ENCODE measurements around the gene DZIP1. TPM values are rescaled to one million over a fixed set of nuclear protein-coding genes. Genes with fewer than 3 reads are reported as not detected.
"Not testable (repeated sequence)": the region's sequence is repeated elsewhere in the genome, so short reads cannot be mapped to it uniquely, and the experiment has no call there.

DZIP1 gene
- total and polyA plus RNA-seq, 9 donors, result 23.3 to 40.6 (median 30.5) TPM

GRCh38 chr13:95579303-95579702, 65.2 kb downstream of the DZIP1 start:
- Histone ChIP-seq H3K9me3 (replicated peaks; ENCODE audit: control insufficient read depth, low read depth, low read length) (no peaks in the 10 kb centered on the region), H3K36me3 (ENCODE audit: control insufficient read depth, insufficient read depth, low read length) (peaks cover 22% of the 10 kb centered on the region), H3K4me3 (ENCODE audit: low read length) (no peak overlapping the region), H3K4me1 (ENCODE audit: control insufficient read depth, insufficient read depth, low read length) (peaks cover 4% of the 10 kb centered on the region), H3K27ac (ENCODE audit: low read length) (no peak overlapping the region), H3K27me3 (ENCODE audit: control insufficient read depth, insufficient read depth, low read length) (no peaks in the 10 kb centered on the region)
- no peak for DNase-seq
- 83% methylated on average over 1 of the region's 3 CpGs for WGBS (ENCODE audit: insufficient coverage)

DNA sequence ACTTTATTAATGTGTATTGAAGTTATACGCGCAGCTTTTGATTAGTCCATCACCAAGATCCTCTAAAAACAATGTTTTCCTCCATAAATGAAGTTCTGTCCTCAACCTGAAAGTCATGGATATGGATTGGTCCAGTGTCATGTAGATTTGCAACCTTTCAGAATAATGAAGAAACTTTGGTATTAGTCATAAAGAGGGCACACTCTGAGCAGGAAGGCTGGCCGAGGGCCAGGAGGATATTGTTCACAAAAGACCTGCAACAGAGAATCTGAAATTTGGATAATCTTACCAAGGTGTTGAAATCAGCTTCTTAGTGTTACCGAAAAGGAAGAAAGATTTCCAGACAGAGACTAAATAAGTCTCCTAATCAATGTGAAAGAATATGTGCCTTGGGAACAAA, 71.3 kb downstream of the DZIP1 start:
- Histone ChIP-seq H3K4me3 (ENCODE audit: low read length) (no peak overlapping the region), H3K36me3 (ENCODE audit: control insufficient read depth, insufficient read depth, low read length) (no peaks in the 10 kb centered on the region), H3K9me3 (replicated peaks; ENCODE audit: control insufficient read depth, low read depth, low read length) (no peaks in the 10 kb centered on the region), H3K27me3 (ENCODE audit: control insufficient read depth, insufficient read depth, low read length) (no peaks in the 10 kb centered on the region), H3K4me1 (ENCODE audit: control insufficient read depth, insufficient read depth, low read length) (peaks cover 4% of the 10 kb centered on the region), H3K27ac (ENCODE audit: low read length) (no peak overlapping the region)
- WGBS (ENCODE audit: insufficient coverage), result 100% methylated on average over 1 of the region's 4 CpGs
- DNase-seq, result no peak

- Histone ChIP-seq H3K36me3 (ENCODE audit: control insufficient read depth, insufficient read depth, low read length) (no peaks in the 10 kb centered on the region), H3K4me3 (ENCODE audit: low read length) (no peak overlapping the region), H3K27me3 (ENCODE audit: control insufficient read depth, insufficient read depth, low read length) (no peaks in the 10 kb centered on the region), H3K4me1 (ENCODE audit: control insufficient read depth, insufficient read depth, low read length) (peaks cover 4% of the 10 kb centered on the region), H3K9me3 (replicated peaks; ENCODE audit: control insufficient read depth, low read depth, low read length) (no peaks in the 10 kb centered on the region), H3K27ac (ENCODE audit: low read length) (no peak overlapping the region)
- WGBS (ENCODE audit: insufficient coverage), result no CpG with 5 or more reads among the region's 6 CpGs
- DNase-seq, result no peak
Observed at GRCh38 chr13:95571941-95572340, 72.6 kb downstream of the DZIP1 start.

DNA sequence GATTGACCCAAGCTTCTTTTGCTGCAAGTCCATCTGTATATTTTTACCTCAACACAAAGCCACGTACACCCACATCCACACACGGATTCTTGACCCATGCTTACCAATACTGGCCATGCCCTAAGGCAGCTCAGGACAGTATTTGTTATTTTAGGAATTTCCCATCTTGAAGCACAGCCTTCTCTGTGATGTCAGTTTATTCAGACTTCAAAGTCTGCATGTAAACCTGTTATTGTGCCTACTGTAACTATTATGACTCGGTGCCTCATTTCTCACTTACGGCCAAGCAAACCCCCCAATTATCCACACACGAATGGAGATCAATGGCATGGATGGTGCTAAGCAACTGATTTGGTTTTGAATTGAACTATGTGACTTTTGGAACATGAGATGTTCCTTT, 74.5 kb downstream of the DZIP1 start:
- 83% methylated on average over 1 of the region's 5 CpGs for WGBS (ENCODE audit: insufficient coverage)
- Histone ChIP-seq H3K9me3 (replicated peaks; ENCODE audit: control insufficient read depth, low read depth, low read length) (no peaks in the 10 kb centered on the region), H3K27me3 (ENCODE audit: control insufficient read depth, insufficient read depth, low read length) (no peaks in the 10 kb centered on the region), H3K4me1 (ENCODE audit: control insufficient read depth, insufficient read depth, low read length) (no peaks in the 10 kb centered on the region), H3K36me3 (ENCODE audit: control insufficient read depth, insufficient read depth, low read length) (no peaks in the 10 kb centered on the region), H3K27ac (ENCODE audit: low read length) (no peak overlapping the region), H3K4me3 (ENCODE audit: low read length) (no peak overlapping the region)
- DNase-seq, result no peak

DNA sequence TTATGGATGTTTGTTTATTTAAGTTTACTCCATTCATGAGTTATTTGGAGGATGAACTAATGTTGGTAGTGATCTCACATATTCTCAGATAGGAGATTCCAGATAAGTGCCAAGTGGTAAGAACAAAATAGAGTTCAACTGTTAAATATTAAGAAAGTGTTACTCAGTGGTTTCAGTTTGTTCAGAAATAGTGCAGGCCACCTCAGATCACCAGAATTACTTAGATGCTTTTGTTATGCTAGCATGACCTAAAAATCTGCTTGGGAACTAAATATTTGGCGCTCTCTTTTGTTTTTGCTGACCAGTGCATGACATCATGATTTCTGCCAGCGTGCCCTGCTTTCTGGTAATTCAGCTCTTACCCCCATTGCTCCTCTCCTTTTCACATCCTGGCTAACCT, 76.4 kb downstream of the DZIP1 start:
- no peaks in the 10 kb centered on the region for H3K36me3 ChIP-seq (ENCODE audit: control insufficient read depth, insufficient read depth, low read length)
- no peaks in the 10 kb centered on the region for H3K27me3 ChIP-seq (ENCODE audit: control insufficient read depth, insufficient read depth, low read length)
- H3K4me3 ChIP-seq (ENCODE audit: low read length), result no peak overlapping the region
- no peak overlapping the region for H3K27ac ChIP-seq (ENCODE audit: low read length)
- no peaks in the 10 kb centered on the region for H3K9me3 ChIP-seq (replicated peaks; ENCODE audit: control insufficient read depth, low read depth, low read length)
- 92% methylated on average over 2 of the region's 2 CpGs for WGBS (ENCODE audit: insufficient coverage)
- H3K4me1 ChIP-seq (ENCODE audit: control insufficient read depth, insufficient read depth, low read length), result no peaks in the 10 kb centered on the region
- DNase-seq, result no peak

- not testable (repeated sequence) for H3K27ac ChIP-seq (ENCODE audit: low read length); H3K4me1 ChIP-seq (ENCODE audit: control insufficient read depth, insufficient read depth, low read length); H3K9me3 ChIP-seq (replicated peaks; ENCODE audit: control insufficient read depth, low read depth, low read length); H3K36me3 ChIP-seq (ENCODE audit: control insufficient read depth, insufficient read depth, low read length); H3K27me3 ChIP-seq (ENCODE audit: control insufficient read depth, insufficient read depth, low read length); DNase-seq; H3K4me3 ChIP-seq (ENCODE audit: low read length)
- WGBS (ENCODE audit: insufficient coverage), result no CpG with 5 or more reads among the region's 1 CpG
Observed at GRCh38 chr13:95565758-95566157, 78.7 kb downstream of the DZIP1 start.

DNA sequence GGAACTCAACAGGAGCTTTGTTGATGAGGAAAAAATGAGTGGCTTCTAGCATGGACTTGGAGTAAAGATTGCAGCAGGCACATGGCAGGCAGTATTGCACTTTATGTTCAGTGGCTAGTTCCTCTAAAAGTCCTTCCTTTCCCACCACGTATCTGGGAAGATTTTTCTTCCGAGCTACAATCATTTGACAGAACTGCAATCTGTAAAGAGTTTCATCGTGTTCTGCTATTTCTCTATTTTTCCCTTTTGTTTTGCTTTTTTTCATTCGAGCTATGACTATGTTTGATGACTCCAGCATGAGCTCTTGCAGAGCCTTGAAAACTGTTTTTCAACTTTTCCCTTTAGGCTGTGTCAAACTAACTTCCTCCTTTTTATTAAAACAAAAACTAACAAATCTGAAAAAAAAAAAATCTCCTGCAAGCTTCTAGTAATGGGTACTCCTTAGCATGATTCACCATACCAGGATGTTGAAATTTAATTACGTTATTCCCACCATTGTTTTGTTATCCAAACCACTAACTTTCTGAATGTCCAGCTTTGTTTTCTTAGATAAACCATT, 79.7 kb downstream of the DZIP1 start:
- Histone ChIP-seq H3K4me3 (ENCODE audit: low read length) (no peak overlapping the region), H3K4me1 (ENCODE audit: control insufficient read depth, insufficient read depth, low read length) (no peaks in the 10 kb centered on the region), H3K9me3 (replicated peaks; ENCODE audit: control insufficient read depth, low read depth, low read length) (no peaks in the 10 kb centered on the region), H3K36me3 (ENCODE audit: control insufficient read depth, insufficient read depth, low read length) (no peaks in the 10 kb centered on the region), H3K27ac (ENCODE audit: low read length) (no peak overlapping the region), H3K27me3 (ENCODE audit: control insufficient read depth, insufficient read depth, low read length) (no peaks in the 10 kb centered on the region)
- WGBS (ENCODE audit: insufficient coverage), result 57% methylated on average over 1 of the region's 5 CpGs
- DNase-seq, result no peak

GRCh38 chr13:95564091-95564490, 80.4 kb downstream of the DZIP1 start:
- Histone ChIP-seq H3K36me3 (ENCODE audit: control insufficient read depth, insufficient read depth, low read length) (no peaks in the 10 kb centered on the region), H3K4me1 (ENCODE audit: control insufficient read depth, insufficient read depth, low read length) (no peaks in the 10 kb centered on the region), H3K4me3 (ENCODE audit: low read length) (no peak overlapping the region), H3K9me3 (replicated peaks; ENCODE audit: control insufficient read depth, low read depth, low read length) (no peaks in the 10 kb centered on the region), H3K27me3 (ENCODE audit: control insufficient read depth, insufficient read depth, low read length) (no peaks in the 10 kb centered on the region), H3K27ac (ENCODE audit: low read length) (no peak overlapping the region)
- WGBS (ENCODE audit: insufficient coverage), result 100% methylated on average over 2 of the region's 3 CpGs
- no peak for DNase-seq

DNA sequence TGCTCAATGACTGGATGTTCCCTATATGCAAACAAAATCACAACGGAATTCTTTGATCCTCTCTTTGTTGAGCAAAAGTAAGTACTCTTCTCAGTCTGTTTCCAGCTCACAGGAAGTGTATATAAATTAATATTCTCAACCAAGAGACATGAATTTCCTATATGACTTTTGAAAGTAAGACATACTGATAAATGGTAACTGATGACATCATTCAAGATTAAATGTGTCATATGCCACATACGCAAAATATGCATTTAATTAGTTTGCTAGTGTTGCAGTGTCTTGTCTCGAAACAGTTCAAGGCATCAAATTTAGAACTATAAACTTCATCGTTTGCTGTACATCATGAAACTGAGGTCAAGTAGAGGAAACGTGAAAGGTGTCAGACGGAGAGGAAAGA, 84.1 kb downstream of the DZIP1 start:
- H3K4me1 ChIP-seq (ENCODE audit: control insufficient read depth, insufficient read depth, low read length), result no peaks in the 10 kb centered on the region
- H3K9me3 ChIP-seq (replicated peaks; ENCODE audit: control insufficient read depth, low read depth, low read length), result no peaks in the 10 kb centered on the region
- no peak overlapping the region for H3K4me3 ChIP-seq (ENCODE audit: low read length)
- H3K27ac ChIP-seq (ENCODE audit: low read length), result no peak overlapping the region
- H3K27me3 ChIP-seq (ENCODE audit: control insufficient read depth, insufficient read depth, low read length), result no peaks in the 10 kb centered on the region
- DNase-seq, result no peak
- 100% methylated on average over 1 of the region's 6 CpGs for WGBS (ENCODE audit: insufficient coverage)
- no peaks in the 10 kb centered on the region for H3K36me3 ChIP-seq (ENCODE audit: control insufficient read depth, insufficient read depth, low read length)

- H3K4me3 ChIP-seq (ENCODE audit: low read length), result no peak overlapping the region
- H3K27me3 ChIP-seq (ENCODE audit: control insufficient read depth, insufficient read depth, low read length), result peaks cover 4% of the 10 kb centered on the region
- H3K27ac ChIP-seq (ENCODE audit: low read length), result no peak overlapping the region
- no peaks in the 10 kb centered on the region for H3K4me1 ChIP-seq (ENCODE audit: control insufficient read depth, insufficient read depth, low read length)
- no CpG with 5 or more reads among the region's 6 CpGs for WGBS (ENCODE audit: insufficient coverage)
- DNase-seq, result no peak
- no peaks in the 10 kb centered on the region for H3K9me3 ChIP-seq (replicated peaks; ENCODE audit: control insufficient read depth, low read depth, low read length)
- H3K36me3 ChIP-seq (ENCODE audit: control insufficient read depth, insufficient read depth, low read length), result no peaks in the 10 kb centered on the region
Observed at GRCh38 chr13:95559100-95559499, 85.4 kb downstream of the DZIP1 start.

DNA sequence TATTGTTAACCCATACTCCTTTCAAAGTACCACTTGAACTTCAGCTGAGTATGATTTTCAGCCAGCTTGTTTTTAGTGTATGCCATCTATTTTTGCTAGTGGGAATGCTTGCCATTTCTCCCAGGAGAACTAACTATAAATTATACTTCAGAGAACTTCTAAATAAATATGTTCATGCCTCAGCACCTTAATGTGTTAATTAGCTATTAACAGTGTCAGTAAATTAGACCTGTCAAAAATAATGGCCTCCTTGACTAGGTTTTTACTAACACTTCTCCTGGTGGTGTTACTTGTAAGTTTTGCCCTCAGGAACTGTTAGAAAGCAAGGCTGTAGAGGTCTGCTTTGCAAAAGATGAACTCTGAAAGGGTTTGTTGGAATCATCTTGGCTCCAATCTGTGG, 87.5 kb downstream of the DZIP1 start:
- H3K27ac ChIP-seq (ENCODE audit: low read length), result no peak overlapping the region
- H3K27me3 ChIP-seq (ENCODE audit: control insufficient read depth, insufficient read depth, low read length), result peaks cover 24% of the 10 kb centered on the region
- H3K9me3 ChIP-seq (replicated peaks; ENCODE audit: control insufficient read depth, low read depth, low read length), result no peaks in the 10 kb centered on the region
- peaks cover 12% of the 10 kb centered on the region for H3K4me1 ChIP-seq (ENCODE audit: control insufficient read depth, insufficient read depth, low read length)
- H3K4me3 ChIP-seq (ENCODE audit: low read length), result no peak overlapping the region
- no peak for DNase-seq
- no peaks in the 10 kb centered on the region for H3K36me3 ChIP-seq (ENCODE audit: control insufficient read depth, insufficient read depth, low read length)

Measured in muscle of leg (tissue), 11 donors.